HG03175 (cell line): ENCODE data around the gene FAM227A.

Source experiments
- ATAC-seq: cut with Tn5 transposase; IDR thresholded peaks from one replicate; pipeline ENCODE4 v1.9.1; 2021; ENCODE audit warnings: mild to moderate bottlenecking, moderate library complexity; ENCODE audit not compliant: unreplicated experiment

The FAM227A gene

GRCh38 chr22:38549101-38549894 lies 106.9 kb downstream of the FAM227A start:
- no peak for ATAC-seq

DNA sequence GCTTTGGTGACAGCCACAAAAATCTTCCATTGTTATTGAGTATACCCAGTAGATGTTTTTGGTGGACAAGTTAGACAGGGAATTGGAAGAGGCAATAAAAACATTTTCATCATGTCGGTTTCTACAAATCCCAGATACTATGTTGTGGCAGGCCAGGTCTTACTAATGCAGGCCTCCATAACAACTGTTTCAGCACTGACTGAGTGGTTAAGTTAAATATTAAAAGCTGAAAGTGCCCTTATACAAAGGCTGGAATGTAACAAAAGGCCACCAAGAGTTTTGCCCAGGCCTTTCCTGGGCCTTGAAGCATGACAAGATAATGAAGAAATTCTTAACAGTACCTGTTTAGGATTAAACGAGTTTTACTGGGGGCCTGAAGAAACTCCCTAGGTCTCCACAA lies 115.5 kb downstream of the FAM227A start:
- ATAC-seq, result no peak

GRCh38 chr22:38531251-38531938 lies 124.8 kb downstream of the FAM227A start:
- ATAC-seq, result no peak
